Measurements from ENCODE around the gene PBX3. TPM values are rescaled to one million over a fixed set of nuclear protein-coding genes. Genes with fewer than 3 reads are reported as not detected.

Gene PBX3
- total RNA-seq, 1 experiment from 2014 or later: 7.7 TPM

GRCh38 chr9:125969868-125970267 lies 222.7 kb downstream of the PBX3 start:
- Histone ChIP-seq H3K27me3 (replicated peaks; ENCODE audit: control insufficient read depth, insufficient read depth, low read length) (no peaks in the 10 kb centered on the region), H3K36me3 (ENCODE audit: control insufficient read depth, insufficient read depth, low read length) (no peaks in the 10 kb centered on the region), H3K9me3 (no peaks in the 10 kb centered on the region), H3K4me1 (no peaks in the 10 kb centered on the region), H3K4me3 (ENCODE audit: low read depth, low read length) (no peak overlapping the region)
- no peak overlapping the region for H3K27ac Mint-ChIP-seq (ENCODE audit: unreplicated experiment)
- POLR2A ChIA-PET: no interaction called here
- no peaks in the 10 kb centered on the region for H3K9me3 Mint-ChIP-seq (ENCODE audit: unreplicated experiment)
- no peaks in the 10 kb centered on the region for H3K27me3 Mint-ChIP-seq (ENCODE audit: insufficient read depth, unreplicated experiment)
- no peaks in the 10 kb centered on the region for H3K36me3 Mint-ChIP-seq (ENCODE audit: insufficient read depth, unreplicated experiment)
- DNase-seq: no peak
- CTCF ChIA-PET: interaction anchor here (0.5 kb wide), 1 partner anchor 39 kb away, joined by 3 read pairs; no protein-coding TSS in a partner anchor
- H3K4me3 Mint-ChIP-seq (ENCODE audit: unreplicated experiment): no peak overlapping the region
- no peak for TF ChIP-seq CTCF (IDR thresholded peaks at IDR 0.05; ENCODE audit: insufficient read depth in 1 of 2, low read depth in 1 of 2, low read length in 1 of 2, severe bottlenecking in 1 of 2, unreplicated experiment in 1 of 2)
- H3K4me1 Mint-ChIP-seq (ENCODE audit: low read depth, unreplicated experiment): no peaks in the 10 kb centered on the region
- intact Hi-C loops (cut with micrococcal nuclease; ENCODE audit: unreplicated experiment): no loop called here
- BruUV-seq (replicated peaks): no TSS peak

- H3K9me3 Mint-ChIP-seq (ENCODE audit: unreplicated experiment): no peaks in the 10 kb centered on the region
- H3K27ac Mint-ChIP-seq (ENCODE audit: unreplicated experiment): no peak overlapping the region
- ChIA-PET CTCF (interaction anchor here (0.5 kb wide), 1 partner anchor 39 kb away, joined by 3 read pairs; no protein-coding TSS in a partner anchor), POLR2A (no interaction called here)
- TF ChIP-seq CTCF (IDR thresholded peaks at IDR 0.05; ENCODE audit: insufficient read depth in 1 of 2, low read depth in 1 of 2, low read length in 1 of 2, severe bottlenecking in 1 of 2, unreplicated experiment in 1 of 2): no peak
- H3K4me3 Mint-ChIP-seq (ENCODE audit: unreplicated experiment): no peak overlapping the region
- no TSS peak for BruUV-seq (replicated peaks)
- no peaks in the 10 kb centered on the region for H3K27me3 Mint-ChIP-seq (ENCODE audit: insufficient read depth, unreplicated experiment)
- no peaks in the 10 kb centered on the region for H3K4me1 ChIP-seq
- intact Hi-C loops (cut with micrococcal nuclease; ENCODE audit: unreplicated experiment): no loop called here
- no peaks in the 10 kb centered on the region for H3K4me1 Mint-ChIP-seq (ENCODE audit: low read depth, unreplicated experiment)
- no peaks in the 10 kb centered on the region for H3K9me3 ChIP-seq
- H3K4me3 ChIP-seq (ENCODE audit: low read depth, low read length): no peak overlapping the region
- no peak for DNase-seq
- no peaks in the 10 kb centered on the region for H3K36me3 Mint-ChIP-seq (ENCODE audit: insufficient read depth, unreplicated experiment)
- no peaks in the 10 kb centered on the region for H3K36me3 ChIP-seq (ENCODE audit: control insufficient read depth, insufficient read depth, low read length)
- no peaks in the 10 kb centered on the region for H3K27me3 ChIP-seq (replicated peaks; ENCODE audit: control insufficient read depth, insufficient read depth, low read length)
Measured at GRCh38 chr9:125970340-125970739, 223.2 kb downstream of the PBX3 start.

GRCh38 chr9:125971050-125971449 lies 223.9 kb downstream of the PBX3 start:
- no peaks in the 10 kb centered on the region for H3K4me1 ChIP-seq
- Mint-ChIP-seq H3K4me3 (ENCODE audit: unreplicated experiment) (no peak overlapping the region), H3K9me3 (ENCODE audit: unreplicated experiment) (no peaks in the 10 kb centered on the region), H3K27me3 (ENCODE audit: insufficient read depth, unreplicated experiment) (no peaks in the 10 kb centered on the region), H3K27ac (ENCODE audit: unreplicated experiment) (no peak overlapping the region), H3K36me3 (ENCODE audit: insufficient read depth, unreplicated experiment) (no peaks in the 10 kb centered on the region), H3K4me1 (ENCODE audit: low read depth, unreplicated experiment) (no peaks in the 10 kb centered on the region)
- no peak for TF ChIP-seq CTCF (IDR thresholded peaks at IDR 0.05; ENCODE audit: insufficient read depth in 1 of 2, low read depth in 1 of 2, low read length in 1 of 2, severe bottlenecking in 1 of 2, unreplicated experiment in 1 of 2)
- H3K36me3 ChIP-seq (ENCODE audit: control insufficient read depth, insufficient read depth, low read length): no peaks in the 10 kb centered on the region
- no peak for DNase-seq
- no peaks in the 10 kb centered on the region for H3K27me3 ChIP-seq (replicated peaks; ENCODE audit: control insufficient read depth, insufficient read depth, low read length)
- no peak overlapping the region for H3K4me3 ChIP-seq (ENCODE audit: low read depth, low read length)
- CTCF ChIA-PET: no interaction called here
- POLR2A ChIA-PET: no interaction called here
- H3K9me3 ChIP-seq: no peaks in the 10 kb centered on the region
- BruUV-seq (replicated peaks): no TSS peak
- intact Hi-C loops (cut with micrococcal nuclease; ENCODE audit: unreplicated experiment): no loop called here

Data from Caco-2 (cell line).